GM23338 (cell line): Measurements from ENCODE around the gene TMEM45A.

ENCODE experiments used
- EZH2 ChIP-seq: fragments of 200-600 bp; sonication (generic); IDR thresholded peaks from one replicate; pipeline ENCODE4 v1.8.0; 2017; ENCODE audit warnings: antibody characterized with exemption, mild to moderate bottlenecking, low read depth; ENCODE audit not compliant: unreplicated experiment
- EZH2phosphoT487 ChIP-seq: fragments of 200-600 bp; sonication (generic); IDR thresholded peaks from one replicate; pipeline ENCODE4 v1.8.1; 2018; ENCODE audit warnings: antibody characterized with exemption; ENCODE audit not compliant: unreplicated experiment
- JUNB ChIP-seq: IDR thresholded peaks from one replicate; pipeline ENCODE4 v1.6.1; 2016; ENCODE audit warnings: antibody characterized with exemption; ENCODE audit not compliant: unreplicated experiment
- POLR2AphosphoS5 ChIP-seq: IDR thresholded peaks from 2 replicates; pipeline ENCODE4 v1.6.1; 2016; ENCODE audit warnings: antibody characterized with exemption, low read depth
- TF ChIP-seq, protein P1 (sequence below), 2 experiments: fragments of 200-600 bp in 1 of 2; sonication (generic) in 1 of 2; conservative IDR thresholded peaks; 2 replicates each; pipeline versions ENCODE4 v1.5.1 to v1.6.1; 2016 to 2017; ENCODE audit warnings: antibody characterized with exemption in 2 of 2, low read depth in 2 of 2, mild to moderate bottlenecking in 2 of 2, moderate library complexity in 1 of 2
- TF ChIP-seq, protein P2 (sequence below): IDR thresholded peaks from 2 replicates; pipeline ENCODE4 v1.6.1; 2016; ENCODE audit warnings: antibody characterized with exemption
- TF ChIP-seq, protein P3 (sequence below): IDR thresholded peaks from one replicate; pipeline ENCODE4 v1.6.1; 2018; ENCODE audit warnings: antibody characterized with exemption; ENCODE audit not compliant: unreplicated experiment

DNA sequence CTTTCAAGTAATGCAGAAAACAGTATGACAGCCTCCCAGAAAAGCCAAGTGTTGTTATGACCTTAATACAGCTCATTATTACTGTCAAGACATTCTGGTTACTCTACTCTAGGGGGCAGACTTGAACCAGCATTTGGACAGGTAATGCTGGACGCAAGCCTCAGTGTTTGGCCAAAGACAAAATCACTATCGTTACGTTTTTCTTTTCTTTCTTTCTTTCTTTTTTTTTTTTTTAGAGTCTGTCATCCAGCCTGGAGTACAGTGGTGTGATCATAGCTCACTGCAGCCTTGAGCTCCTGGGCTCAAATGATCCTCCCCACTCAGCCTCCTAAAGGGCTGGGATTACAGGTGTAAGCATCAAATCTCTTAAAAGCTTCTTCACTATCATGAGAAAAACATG lies 29.4 kb upstream of the TMEM45A start:
- TF ChIP-seq, protein P1, sequence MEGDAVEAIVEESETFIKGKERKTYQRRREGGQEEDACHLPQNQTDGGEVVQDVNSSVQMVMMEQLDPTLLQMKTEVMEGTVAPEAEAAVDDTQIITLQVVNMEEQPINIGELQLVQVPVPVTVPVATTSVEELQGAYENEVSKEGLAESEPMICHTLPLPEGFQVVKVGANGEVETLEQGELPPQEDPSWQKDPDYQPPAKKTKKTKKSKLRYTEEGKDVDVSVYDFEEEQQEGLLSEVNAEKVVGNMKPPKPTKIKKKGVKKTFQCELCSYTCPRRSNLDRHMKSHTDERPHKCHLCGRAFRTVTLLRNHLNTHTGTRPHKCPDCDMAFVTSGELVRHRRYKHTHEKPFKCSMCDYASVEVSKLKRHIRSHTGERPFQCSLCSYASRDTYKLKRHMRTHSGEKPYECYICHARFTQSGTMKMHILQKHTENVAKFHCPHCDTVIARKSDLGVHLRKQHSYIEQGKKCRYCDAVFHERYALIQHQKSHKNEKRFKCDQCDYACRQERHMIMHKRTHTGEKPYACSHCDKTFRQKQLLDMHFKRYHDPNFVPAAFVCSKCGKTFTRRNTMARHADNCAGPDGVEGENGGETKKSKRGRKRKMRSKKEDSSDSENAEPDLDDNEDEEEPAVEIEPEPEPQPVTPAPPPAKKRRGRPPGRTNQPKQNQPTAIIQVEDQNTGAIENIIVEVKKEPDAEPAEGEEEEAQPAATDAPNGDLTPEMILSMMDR (conservative IDR thresholded peaks at IDR 0.05; ENCODE audit: low read depth in 2 of 2): peak; percentile 91 to 96
- no peak for TF ChIP-seq EZH2
- TF ChIP-seq, protein P2, sequence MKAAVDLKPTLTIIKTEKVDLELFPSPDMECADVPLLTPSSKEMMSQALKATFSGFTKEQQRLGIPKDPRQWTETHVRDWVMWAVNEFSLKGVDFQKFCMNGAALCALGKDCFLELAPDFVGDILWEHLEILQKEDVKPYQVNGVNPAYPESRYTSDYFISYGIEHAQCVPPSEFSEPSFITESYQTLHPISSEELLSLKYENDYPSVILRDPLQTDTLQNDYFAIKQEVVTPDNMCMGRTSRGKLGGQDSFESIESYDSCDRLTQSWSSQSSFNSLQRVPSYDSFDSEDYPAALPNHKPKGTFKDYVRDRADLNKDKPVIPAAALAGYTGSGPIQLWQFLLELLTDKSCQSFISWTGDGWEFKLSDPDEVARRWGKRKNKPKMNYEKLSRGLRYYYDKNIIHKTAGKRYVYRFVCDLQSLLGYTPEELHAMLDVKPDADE: no peak
- TF ChIP-seq, protein P3, sequence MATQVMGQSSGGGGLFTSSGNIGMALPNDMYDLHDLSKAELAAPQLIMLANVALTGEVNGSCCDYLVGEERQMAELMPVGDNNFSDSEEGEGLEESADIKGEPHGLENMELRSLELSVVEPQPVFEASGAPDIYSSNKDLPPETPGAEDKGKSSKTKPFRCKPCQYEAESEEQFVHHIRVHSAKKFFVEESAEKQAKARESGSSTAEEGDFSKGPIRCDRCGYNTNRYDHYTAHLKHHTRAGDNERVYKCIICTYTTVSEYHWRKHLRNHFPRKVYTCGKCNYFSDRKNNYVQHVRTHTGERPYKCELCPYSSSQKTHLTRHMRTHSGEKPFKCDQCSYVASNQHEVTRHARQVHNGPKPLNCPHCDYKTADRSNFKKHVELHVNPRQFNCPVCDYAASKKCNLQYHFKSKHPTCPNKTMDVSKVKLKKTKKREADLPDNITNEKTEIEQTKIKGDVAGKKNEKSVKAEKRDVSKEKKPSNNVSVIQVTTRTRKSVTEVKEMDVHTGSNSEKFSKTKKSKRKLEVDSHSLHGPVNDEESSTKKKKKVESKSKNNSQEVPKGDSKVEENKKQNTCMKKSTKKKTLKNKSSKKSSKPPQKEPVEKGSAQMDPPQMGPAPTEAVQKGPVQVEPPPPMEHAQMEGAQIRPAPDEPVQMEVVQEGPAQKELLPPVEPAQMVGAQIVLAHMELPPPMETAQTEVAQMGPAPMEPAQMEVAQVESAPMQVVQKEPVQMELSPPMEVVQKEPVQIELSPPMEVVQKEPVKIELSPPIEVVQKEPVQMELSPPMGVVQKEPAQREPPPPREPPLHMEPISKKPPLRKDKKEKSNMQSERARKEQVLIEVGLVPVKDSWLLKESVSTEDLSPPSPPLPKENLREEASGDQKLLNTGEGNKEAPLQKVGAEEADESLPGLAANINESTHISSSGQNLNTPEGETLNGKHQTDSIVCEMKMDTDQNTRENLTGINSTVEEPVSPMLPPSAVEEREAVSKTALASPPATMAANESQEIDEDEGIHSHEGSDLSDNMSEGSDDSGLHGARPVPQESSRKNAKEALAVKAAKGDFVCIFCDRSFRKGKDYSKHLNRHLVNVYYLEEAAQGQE: no peak
- TF ChIP-seq JUNB: no peak
- no peak for TF ChIP-seq EZH2phosphoT487
- TF ChIP-seq POLR2AphosphoS5: no peak
